Psoas muscle (tissue), 8 donors: ENCODE measurements around the gene WWC1. TPM values are rescaled to one million over a fixed set of nuclear protein-coding genes. Genes with fewer than 3 reads are reported as not detected.

Experiments used
- ATAC-seq, 4 donors: fragments of 200-7000 bp; cut with Tn5 transposase; one replicate each; pipeline ENCODE4 v1.9.1; 2020; ENCODE audit warnings: moderate library complexity in 3 of 4, mild to moderate bottlenecking in 2 of 4
- DNase-seq, 2 donors: peaks; one replicate each; pipeline ENCODE4 v3.0.0-alpha.2; 2020
- H3K27ac ChIP-seq: fragments of 200-600 bp; one replicate; pipeline ENCODE4 v1.8.0; 2022
- H3K27me3 ChIP-seq, 3 donors: fragments of 200-600 bp in 1 of 3; one replicate each; pipeline versions ENCODE4 v1.6.1 to v1.8.0; 2013 to 2022; ENCODE audit warnings: low read length in 2 of 3, mild to moderate bottlenecking in 2 of 3, moderate library complexity in 1 of 3; ENCODE audit not compliant: insufficient read depth in 3 of 3
- H3K36me3 ChIP-seq, 2 donors: fragments of 200-600 bp in 1 of 2; one replicate each; pipeline versions ENCODE4 v1.6.1 to v1.8.0; 2013 to 2022; ENCODE audit warnings: low read depth in 1 of 2, mild to moderate bottlenecking in 1 of 2, moderate library complexity in 1 of 2; ENCODE audit not compliant: insufficient read depth in 1 of 2
- H3K4me1 ChIP-seq: fragments of 200-600 bp; one replicate; pipeline ENCODE4 v1.8.0; 2022
- H3K4me3 ChIP-seq: fragments of 200-600 bp; one replicate; pipeline ENCODE4 v1.8.0; 2022; ENCODE audit warnings: mild to moderate bottlenecking
- H3K9me3 ChIP-seq: fragments of 200-600 bp; one replicate; pipeline ENCODE4 v1.8.0; 2022
- CTCF ChIP-seq: fragments of 200-600 bp; IDR thresholded peaks from one replicate; pipeline ENCODE4 v1.8.0; 2022; ENCODE audit warnings: antibody characterized with exemption
- WGBS, 3 donors: extraction: QIAGEN DNeasy Blood & Tissue Kit; methylation state at CpG; one replicate each; pipeline versions ENCODE4 v1.1.6 to v1.1.7; 2013; 5-methylcytosine and 5-hydroxymethylcytosine counted together
- intact Hi-C, 2 donors: fragments of 100-400 bp; cut with DNase I; formaldehyde crosslinking; loops; one replicate each; pipeline versions ENCODE4 v1.11.0 to v1.14.2; 2022
- polyA plus RNA-seq, 3 donors: library from polyadenylated mRNA; stranded (reverse); fragments of 200-250 nt; gene quantifications; one replicate each; pipeline ENCODE4 v1.2.3, GENCODE V29; 2013
- total RNA-seq, 4 donors: library from RNA; stranded (reverse); fragmentation: NEBNext Ultra II Directional in 2 of 4; extraction: Animal tissue kit (Norgen Biotek cat#: 25700) in 2 of 4; gene quantifications; one replicate each; pipeline versions ENCODE4 v1.2.1 to v1.2.4, GENCODE V29; 2021 to 2023
- donor health status: healthy with polysubstance abuse.
- donor health status: DM: no; HTN: no; CAD: no; lungs with moderate emphysema.
- donor health status: Bipolar disorder and iron deficiency.
- donor health status: healthy.
- donor health status: DM: yes; HTN: yes; CAD: no.
- donor health status: DM: no; HTN: no; CAD: no.
- donor health status: DM: no; HTN: no; CAD: no.
- donor health status: DM: yes; HTN: yes; CAD: no.

WWC1 gene
- total and polyA plus RNA-seq, 7 donors, result 0.03 to 0.25 (median 0.08) TPM; not detected in 3

- ATAC-seq (no peak), DNase-seq (no peak)
- Histone ChIP-seq H3K27me3 (no peaks in the 10 kb centered on the region), H3K4me3 (no peak overlapping the region), H3K27ac (no peak overlapping the region), H3K9me3 (no peaks in the 10 kb centered on the region), H3K36me3 (no peaks in the 10 kb centered on the region), H3K4me1 (no peaks in the 10 kb centered on the region)
- intact Hi-C loops, result no loop called here
- 51 to 55% (median 53%) methylated on average over 3 of the region's 3 CpGs for WGBS, 3 donors
- TF ChIP-seq CTCF, result no peak
These were observed 133.3 kb downstream of the WWC1 start for GRCh38 chr5:168424594-168425323.

DNA sequence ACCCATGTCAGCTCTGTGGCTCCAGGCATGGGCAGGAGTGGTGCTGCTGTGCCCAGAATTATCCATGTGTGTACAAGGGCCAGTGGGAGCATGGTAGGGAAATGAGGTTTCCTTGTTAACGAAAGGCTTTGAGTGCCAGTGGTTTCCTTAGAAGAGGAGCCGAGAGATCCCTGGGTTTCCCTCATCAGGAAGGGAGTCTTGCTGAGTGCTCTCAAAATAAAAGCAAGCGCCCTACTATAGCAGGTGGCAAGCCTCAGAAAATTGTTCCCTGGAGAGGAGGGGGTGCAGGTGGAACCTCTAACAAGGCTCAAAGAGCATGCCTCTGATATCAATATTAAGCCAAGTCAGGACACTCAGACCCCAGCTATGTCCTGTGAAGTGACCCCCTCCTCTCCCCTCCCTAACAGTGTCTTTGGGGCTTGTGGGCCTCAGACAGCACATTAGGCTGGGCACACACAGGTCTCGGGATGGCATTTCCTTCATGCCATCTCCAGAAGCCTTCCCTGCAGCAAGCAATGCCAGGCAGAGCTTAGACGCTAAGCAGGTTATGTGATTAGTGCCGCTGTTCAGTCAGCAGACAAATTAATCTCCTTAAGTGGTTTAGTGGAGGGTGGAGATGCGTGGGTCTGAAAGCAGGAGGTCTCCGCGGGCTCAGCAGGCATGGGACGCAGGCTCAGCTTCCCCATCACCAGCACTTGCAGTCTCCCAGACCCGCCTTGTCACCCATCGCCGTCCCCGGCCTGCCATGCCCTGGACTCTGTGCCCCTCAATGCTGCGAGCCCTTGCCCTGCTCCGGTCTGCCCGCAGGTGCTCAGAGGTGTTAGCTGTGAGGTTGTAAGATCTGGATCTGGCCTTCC, 134.8 kb downstream of the WWC1 start:
- no peak overlapping the region for H3K27ac ChIP-seq
- 76 to 86% (median 80%) methylated on average over 17 of the region's 17 CpGs for WGBS, 3 donors
- H3K27me3 ChIP-seq, result no peaks in the 10 kb centered on the region
- ATAC-seq (no peak), DNase-seq (no peak)
- H3K4me1 ChIP-seq, result no peaks in the 10 kb centered on the region
- H3K4me3 ChIP-seq, result no peak overlapping the region
- H3K36me3 ChIP-seq, result no peaks in the 10 kb centered on the region
- intact Hi-C loops, result no loop called here
- TF ChIP-seq CTCF, result no peak
- H3K9me3 ChIP-seq, result no peaks in the 10 kb centered on the region

DNA sequence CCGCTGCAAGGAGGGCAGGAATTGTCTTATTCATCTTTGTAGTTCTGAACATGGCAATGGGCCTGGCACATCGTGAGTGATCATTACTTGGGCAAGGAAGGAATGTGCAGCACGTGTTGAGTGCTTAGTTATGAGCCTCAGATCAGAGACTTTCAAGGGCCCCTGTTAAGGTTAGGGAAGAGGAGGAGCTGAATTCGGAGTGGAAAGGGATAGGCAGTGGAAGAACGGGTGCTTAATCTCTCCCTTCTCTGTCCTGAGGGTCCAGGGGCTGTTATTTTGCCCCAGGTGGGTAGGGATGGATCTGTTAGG, 135.4 kb downstream of the WWC1 start:
- H3K9me3 ChIP-seq, result no peaks in the 10 kb centered on the region

DNA sequence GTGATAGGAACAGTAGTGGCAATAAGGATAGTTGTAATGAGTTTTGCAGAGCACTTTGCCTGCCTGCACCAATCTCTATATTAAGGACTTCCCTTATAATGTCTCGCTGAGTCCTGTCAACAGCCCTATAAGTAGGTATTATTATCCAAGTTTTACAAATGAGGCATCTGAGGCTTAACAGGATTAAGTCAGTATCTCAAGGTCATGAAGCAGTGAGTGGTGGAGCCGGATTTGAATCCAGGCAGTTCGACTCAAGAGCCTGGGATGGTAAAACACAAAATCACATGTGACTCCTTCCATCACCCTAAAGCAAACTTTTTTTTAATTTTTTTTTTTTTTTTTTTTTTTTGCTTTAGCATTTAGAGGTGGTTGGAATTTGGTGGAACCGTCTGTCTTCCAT, 135.8 kb downstream of the WWC1 start:
- TF ChIP-seq CTCF, result no peak
- ATAC-seq (no peak), DNase-seq (no peak)
- H3K9me3 ChIP-seq, result no peaks in the 10 kb centered on the region
- 83 to 85% (median 84%) methylated on average over 4 of the region's 4 CpGs for WGBS, 3 donors
- no peaks in the 10 kb centered on the region for H3K36me3 ChIP-seq
- no peak overlapping the region for H3K4me3 ChIP-seq
- H3K27ac ChIP-seq, result no peak overlapping the region
- intact Hi-C loops, result no loop called here
- no peaks in the 10 kb centered on the region for H3K27me3 ChIP-seq
- no peaks in the 10 kb centered on the region for H3K4me1 ChIP-seq

More for the DNA sequence above, 135.4 kb downstream of the WWC1 start:
- no peak overlapping the region for H3K27ac ChIP-seq
- no peaks in the 10 kb centered on the region for H3K36me3 ChIP-seq
- H3K27me3 ChIP-seq, result no peaks in the 10 kb centered on the region
- no peaks in the 10 kb centered on the region for H3K4me1 ChIP-seq
- no peak for TF ChIP-seq CTCF
- no peak for DNase-seq
- H3K4me3 ChIP-seq, result no peak overlapping the region
- 69 to 76% (median 70%) methylated on average over 5 of the region's 5 CpGs for WGBS, 3 donors
- intact Hi-C loops, result no loop called here
- no peak for ATAC-seq
